NCI-H510A (cell line): ENCODE measurements around the gene CASKIN1.
A peak's percentile ranks its signal among the peaks of the same experiment; 100 is the strongest.
"Not testable (repeated sequence)": the region's sequence is repeated elsewhere in the genome, so short reads cannot be mapped to it uniquely, and the experiment has no call there.

Source experiments
- DNase-seq: peaks from one replicate; lab custom pipeline; 2025; lab: John Stamatoyannopoulos, UW

CASKIN1 gene

GRCh38 chr16:2156849-2157224, 39.6 kb downstream of the CASKIN1 start:
- DNase-seq, result no peak

GRCh38 chr16:2155977-2156848, 40.2 kb downstream of the CASKIN1 start:
- no peak for DNase-seq

GRCh38 chr16:2155091-2155950, 41.1 kb downstream of the CASKIN1 start, which contains the start of gene TRAF7:
Gene TRAF7, plus strand, starts transcription at chr16:2155782. Its CDS starts 8,139 bp downstream, at chr16:2163921.
- peak; percentile 96 for DNase-seq

GRCh38 chr16:2154533-2155090, 41.8 kb downstream of the CASKIN1 start:
- no peak for DNase-seq

GRCh38 chr16:2152695-2153506, 43.5 kb downstream of the CASKIN1 start:
- DNase-seq, result no peak

GRCh38 chr16:2151188-2152091, 45.0 kb downstream of the CASKIN1 start:
- no peak for DNase-seq

GRCh38 chr16:2150418-2151187, 45.8 kb downstream of the CASKIN1 start:
- no peak for DNase-seq

- no peak for DNase-seq
Measured at GRCh38 chr16:2149630-2150417, 46.6 kb downstream of the CASKIN1 start.

GRCh38 chr16:2148714-2149629, 47.4 kb downstream of the CASKIN1 start:
- DNase-seq, result no peak

GRCh38 chr16:2147981-2148671, 48.3 kb downstream of the CASKIN1 start, which contains the start of gene RAB26:
Gene RAB26, plus strand, starts transcription at chr16:2148625. Its CDS starts 159 bp downstream, at chr16:2148784.
- peak; percentile 92 for DNase-seq

GRCh38 chr16:2147378-2147777, 49.0 kb downstream of the CASKIN1 start:
- DNase-seq, result no peak

GRCh38 chr16:2145843-2146242, 50.6 kb downstream of the CASKIN1 start:
- DNase-seq, result no peak

- DNase-seq, result no peak
Measured at GRCh38 chr16:2143878-2144485, 52.4 kb downstream of the CASKIN1 start.

GRCh38 chr16:2142942-2143877, 53.2 kb downstream of the CASKIN1 start:
- no peak for DNase-seq

- DNase-seq, result not testable (repeated sequence)
Measured at GRCh38 chr16:2135770-2136490, 60.5 kb downstream of the CASKIN1 start, which contains the start of gene PKD1. Gene PKD1, minus strand, starts transcription at chr16:2135898. Its CDS starts 209 bp downstream, at chr16:2135689.
